ENCODE data around the gene SNAPC4.

SNAPC4 gene

GRCh38 chr9:136433849-136434579, 34.0 kb upstream of the SNAPC4 start:
- DNase-seq (ENCODE audit: low read depth): no peak
- H3K4me3 ChIP-seq (ENCODE audit: low read depth, low read length): no peak overlapping the region
- no peak for TF ChIP-seq CTCF (IDR thresholded peaks at IDR 0.05; ENCODE audit: low read depth, low read length)
- TF ChIP-seq POLR2A (IDR thresholded peaks at IDR 0.05; ENCODE audit: extremely low read depth, insufficient read length): no peak
- TF ChIP-seq MYC (IDR thresholded peaks at IDR 0.05; ENCODE audit: low read depth, low read length): no peak
- no peak for TF ChIP-seq MAX (IDR thresholded peaks at IDR 0.05; ENCODE audit: low read depth, low read length)

DNA sequence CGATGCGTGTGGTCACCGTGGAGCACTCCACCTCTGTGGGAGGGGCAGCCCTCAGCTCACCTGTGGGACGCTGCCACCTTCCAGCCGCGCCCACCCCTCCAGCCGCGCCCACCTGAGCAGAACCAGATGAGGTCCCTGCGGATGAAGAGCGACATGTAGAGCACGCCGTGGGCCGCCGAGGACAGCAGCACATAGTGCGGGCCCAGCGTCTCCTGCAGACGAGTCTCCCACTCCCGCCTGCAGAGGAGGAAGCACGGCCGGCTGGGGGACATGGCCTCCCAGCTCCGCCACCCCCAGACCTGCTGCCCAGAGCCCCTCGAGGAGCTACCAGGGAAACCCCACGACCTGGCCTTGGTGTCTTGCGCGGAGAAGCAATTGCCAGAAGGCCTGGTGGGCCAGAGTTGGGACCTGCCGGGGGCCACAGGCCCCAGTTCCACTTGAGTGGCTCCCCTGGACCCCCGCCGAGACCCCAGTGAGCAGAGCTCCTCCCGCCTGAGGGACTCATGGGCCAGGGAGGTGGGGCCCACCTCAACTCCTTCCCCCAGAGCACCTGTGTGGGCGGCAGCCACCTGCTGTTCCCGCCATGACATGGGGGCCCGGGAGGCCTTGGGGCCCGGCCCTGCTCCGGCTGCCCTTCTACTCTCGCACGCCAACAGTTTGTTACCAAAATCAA, 33.2 kb upstream of the SNAPC4 start:
- TF ChIP-seq MAX (IDR thresholded peaks at IDR 0.05; ENCODE audit: low read depth, low read length): no peak
- TF ChIP-seq MYC (IDR thresholded peaks at IDR 0.05; ENCODE audit: low read depth, low read length): no peak
- TF ChIP-seq POLR2A (IDR thresholded peaks at IDR 0.05; ENCODE audit: extremely low read depth, insufficient read length): no peak
- TF ChIP-seq CTCF (IDR thresholded peaks at IDR 0.05; ENCODE audit: low read depth, low read length): no peak
- DNase-seq (ENCODE audit: low read depth): no peak
- H3K4me3 ChIP-seq (ENCODE audit: low read depth, low read length): no peak overlapping the region

- DNase-seq (ENCODE audit: low read depth): no peak
- no peak overlapping the region for H3K4me3 ChIP-seq (ENCODE audit: low read depth, low read length)
Measured at GRCh38 chr9:136432591-136432990, 32.6 kb upstream of the SNAPC4 start.

GRCh38 chr9:136431782-136432350, 31.9 kb upstream of the SNAPC4 start:
- no peak overlapping the region for H3K4me3 ChIP-seq (ENCODE audit: low read depth, low read length)
- DNase-seq (ENCODE audit: low read depth): no peak
- TF ChIP-seq CTCF (IDR thresholded peaks at IDR 0.05; ENCODE audit: low read depth, low read length) (no peak), POLR2A (IDR thresholded peaks at IDR 0.05; ENCODE audit: extremely low read depth, insufficient read length) (no peak), MYC (IDR thresholded peaks at IDR 0.05; ENCODE audit: low read depth, low read length) (no peak), MAX (IDR thresholded peaks at IDR 0.05; ENCODE audit: low read depth, low read length) (no peak)

More at GRCh38 chr9:136432591-136432990, 32.6 kb upstream of the SNAPC4 start:
- TF ChIP-seq CTCF (IDR thresholded peaks at IDR 0.05; ENCODE audit: low read depth, low read length): no peak
- TF ChIP-seq MAX (IDR thresholded peaks at IDR 0.05; ENCODE audit: low read depth, low read length): no peak
- TF ChIP-seq MYC (IDR thresholded peaks at IDR 0.05; ENCODE audit: low read depth, low read length): no peak
- TF ChIP-seq POLR2A (IDR thresholded peaks at IDR 0.05; ENCODE audit: extremely low read depth, insufficient read length): no peak

DNA sequence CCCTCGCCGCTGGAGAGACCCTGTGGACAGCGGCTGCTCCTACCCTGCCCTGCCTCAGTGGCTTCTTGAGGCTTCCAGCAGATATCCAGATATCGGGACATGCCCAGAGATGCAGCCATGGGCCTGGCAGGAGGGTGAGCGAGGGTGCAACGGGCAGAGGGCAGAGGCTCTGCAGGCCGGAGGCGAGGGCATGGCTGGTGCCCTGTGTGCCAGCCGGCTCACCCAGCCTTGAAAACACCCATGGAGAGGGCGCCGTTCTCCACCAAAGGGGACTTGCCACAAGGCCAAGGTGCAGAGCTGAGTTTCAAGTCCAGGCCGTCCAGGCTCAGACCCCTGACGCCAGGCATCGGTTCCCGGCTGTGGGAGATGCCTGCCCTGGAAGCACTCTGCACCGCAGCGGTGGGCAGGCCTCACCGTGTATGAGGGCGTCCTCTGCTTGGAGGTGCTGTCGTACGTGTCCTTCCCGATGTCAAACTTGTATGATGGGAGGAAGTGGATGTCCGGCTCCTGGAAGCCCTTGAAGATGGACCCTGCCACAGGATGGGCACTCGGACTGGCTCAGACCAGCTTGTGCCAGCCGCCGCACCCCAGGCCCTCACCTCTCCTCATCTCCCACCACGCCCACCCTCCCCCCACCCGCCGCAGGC, 30.7 kb upstream of the SNAPC4 start:
- DNase-seq (ENCODE audit: low read depth): no peak
- TF ChIP-seq CTCF (IDR thresholded peaks at IDR 0.05; ENCODE audit: low read depth, low read length) (no peak), MYC (IDR thresholded peaks at IDR 0.05; ENCODE audit: low read depth, low read length) (no peak), MAX (IDR thresholded peaks at IDR 0.05; ENCODE audit: low read depth, low read length) (no peak), POLR2A (IDR thresholded peaks at IDR 0.05; ENCODE audit: extremely low read depth, insufficient read length) (no peak)
- H3K4me3 ChIP-seq (ENCODE audit: low read depth, low read length): no peak overlapping the region
